AG04449 (cell line): ENCODE data around the gene PCID2.

ENCODE experiments used
- CTCF ChIA-PET: fragments of 350-600 bp; formaldehyde crosslinking; extraction: SDS; loops from one replicate; lab custom pipeline; 2021; ENCODE audit warnings: antibody characterized with exemption; lab: Yijun Ruan, JAX
- POLR2A ChIA-PET: fragments of 400-600, 350-600 bp; formaldehyde crosslinking; extraction: SDS; loops from one replicate; lab custom pipeline; 2020; ENCODE audit warnings: antibody characterized with exemption, inconsistent platforms; lab: Yijun Ruan, JAX
- DNase-seq: peaks from one replicate; pipeline ENCODE4 v3.0.0-alpha.2; 2010; ENCODE audit warnings: low read depth, low spot score
- H3K4me3 ChIP-seq: 2 replicates; pipeline ENCODE4 v1.5.1; 2011; ENCODE audit warnings: low read depth, mild to moderate bottlenecking, control low read depth, low read length
- CTCF ChIP-seq: IDR thresholded peaks from one replicate; pipeline ENCODE4 v1.5.1; 2011; ENCODE audit warnings: mild to moderate bottlenecking, moderate library complexity, low read length, control low read depth, inconsistent platforms; ENCODE audit not compliant: insufficient read depth; ENCODE audit errors: missing control alignments

PCID2 gene

GRCh38 chr13:113186061-113186900 is 22.2 kb downstream of the PCID2 start:
- ChIA-PET CTCF (interaction anchor here (1.3 kb wide), 2 partner anchors 8 to 11 kb away, joined by 3 to 5 read pairs; no protein-coding TSS in a partner anchor), POLR2A (interaction anchor here (1.0 kb wide), 1 partner anchor 24 kb away, joined by 5 read pairs; the partner anchor contains the start of gene CUL4A)
- TF ChIP-seq CTCF = no peak
- H3K4me3 ChIP-seq = no peak overlapping the region
- no peak for DNase-seq

- ChIA-PET POLR2A (no interaction called here), CTCF (no interaction called here)
- DNase-seq = no peak
- no peak for TF ChIP-seq CTCF
- no peak overlapping the region for H3K4me3 ChIP-seq
Measured at GRCh38 chr13:113184568-113185440, 23.7 kb downstream of the PCID2 start.

GRCh38 chr13:113183450-113184129 is 24.9 kb downstream of the PCID2 start:
- CTCF ChIA-PET = no interaction called here
- no peak overlapping the region for H3K4me3 ChIP-seq
- no peak for DNase-seq
- POLR2A ChIA-PET = no interaction called here
- TF ChIP-seq CTCF = no peak

- TF ChIP-seq CTCF = no peak
- no peak for DNase-seq
- no peak overlapping the region for H3K4me3 ChIP-seq
- ChIA-PET POLR2A (no interaction called here), CTCF (interaction anchor here (1.0 kb wide), 1 partner anchor 25 kb away, joined by 3 read pairs; no protein-coding TSS in a partner anchor)
Measured at GRCh38 chr13:113182046-113182445, 26.4 kb downstream of the PCID2 start.

- no peak for DNase-seq
- H3K4me3 ChIP-seq = no peak overlapping the region
- POLR2A ChIA-PET = no interaction called here
- CTCF ChIA-PET = interaction anchor here (1.0 to 1.4 kb wide), 3 partner anchors 18 to 145 kb away, joined by 3 read pairs; no protein-coding TSS in a partner anchor
- TF ChIP-seq CTCF = no peak
Measured at GRCh38 chr13:113179374-113180230, 28.9 kb downstream of the PCID2 start.
